ENCODE measurements around the gene DTNA.
A peak's percentile ranks its signal among the peaks of the same experiment; 100 is the strongest.
"Not testable (repeated sequence)": the region's sequence is repeated elsewhere in the genome, so short reads cannot be mapped to it uniquely, and the experiment has no call there.

Gene DTNA

GRCh38 chr18:34709750-34710441 is at the start of gene DTNA:
DTNA (plus strand) TSS chr18:34710298; CDS start chr18:34755977, 45,679 bp downstream.
- no peak for TF ChIP-seq CTCF (IDR thresholded peaks at IDR 0.05; ENCODE audit: low read depth, low read length)

DNA sequence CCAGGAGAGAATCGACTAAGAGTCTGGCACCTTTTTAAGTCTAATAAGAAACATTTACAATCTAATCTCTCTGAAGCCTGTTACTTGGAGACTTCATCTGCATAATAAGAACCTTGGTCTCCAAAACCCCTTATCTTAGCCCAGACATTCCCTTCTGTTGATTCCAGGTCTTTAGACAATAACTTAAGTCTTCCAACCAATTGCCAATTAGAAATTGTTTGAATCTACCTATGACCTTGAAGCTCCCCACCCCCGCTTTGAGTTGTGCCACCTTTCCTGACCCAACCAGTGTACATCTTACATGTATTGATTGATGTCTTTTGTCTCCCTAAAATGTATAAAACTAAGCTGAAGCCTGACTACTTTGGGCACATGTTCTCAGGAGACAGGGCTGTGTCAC is 49.5 kb upstream of the DTNA start:
- H3K4me3 ChIP-seq (replicated peaks in 1 of 2; ENCODE audit: low read depth in 2 of 2, low read length in 2 of 2): no peak overlapping the region
- no peak for TF ChIP-seq CTCF (IDR thresholded peaks at IDR 0.05; ENCODE audit: low read depth, low read length)
- DNase-seq (ENCODE audit: low read depth in 2 of 2): no peak

More at GRCh38 chr18:34709750-34710441, at the start of gene DTNA:
- peak within 1 kb of the TSS; percentile 42 to 48 for H3K4me3 ChIP-seq (replicated peaks in 1 of 2; ENCODE audit: low read depth in 2 of 2, low read length in 2 of 2)
- DNase-seq (ENCODE audit: low read depth in 2 of 2): peak; percentile 96 to 98

DNA sequence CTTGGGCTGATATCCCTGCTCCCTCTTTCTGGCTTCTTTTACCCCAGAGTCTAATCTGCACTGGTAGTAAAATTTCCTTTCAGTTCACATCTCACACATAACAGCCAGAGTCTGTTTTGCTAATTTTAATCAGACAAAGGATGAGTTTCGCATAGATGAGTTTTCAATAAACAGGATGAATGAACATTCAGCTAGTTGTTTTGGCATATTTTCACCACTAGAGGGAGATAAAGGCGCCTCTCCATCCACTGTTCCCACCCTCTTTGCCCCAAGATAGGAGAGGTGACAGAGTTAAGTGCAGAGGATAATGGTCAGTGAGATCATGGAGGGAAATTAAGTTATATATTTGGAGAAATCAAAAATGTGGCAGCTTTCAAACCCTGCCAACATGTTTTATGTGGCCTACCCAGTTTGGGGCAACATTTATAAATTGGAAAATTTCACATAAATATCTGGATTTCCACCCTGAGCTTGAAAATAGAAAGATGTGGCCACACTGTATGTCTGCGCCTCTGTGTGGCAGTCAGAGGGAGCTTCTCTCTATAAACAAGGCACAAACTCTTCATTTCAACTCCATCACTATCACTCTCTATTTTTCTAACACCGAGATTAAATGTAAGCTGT is 48.5 kb upstream of the DTNA start:
- peak; percentile 65 to 70 for DNase-seq (ENCODE audit: low read depth in 2 of 2)
- TF ChIP-seq CTCF (IDR thresholded peaks at IDR 0.05; ENCODE audit: low read depth, low read length): peak; percentile 85
- no peak overlapping the region for H3K4me3 ChIP-seq (replicated peaks in 1 of 2; ENCODE audit: low read depth in 2 of 2, low read length in 2 of 2)

- no peak for TF ChIP-seq CTCF (IDR thresholded peaks at IDR 0.05; ENCODE audit: low read depth, low read length)
- no peak for DNase-seq (ENCODE audit: low read depth in 2 of 2)
- no peak overlapping the region for H3K4me3 ChIP-seq (replicated peaks in 1 of 2; ENCODE audit: low read depth in 2 of 2, low read length in 2 of 2)
These were observed 33.1 kb upstream of the DTNA start for GRCh38 chr18:34676816-34677574.

DNA sequence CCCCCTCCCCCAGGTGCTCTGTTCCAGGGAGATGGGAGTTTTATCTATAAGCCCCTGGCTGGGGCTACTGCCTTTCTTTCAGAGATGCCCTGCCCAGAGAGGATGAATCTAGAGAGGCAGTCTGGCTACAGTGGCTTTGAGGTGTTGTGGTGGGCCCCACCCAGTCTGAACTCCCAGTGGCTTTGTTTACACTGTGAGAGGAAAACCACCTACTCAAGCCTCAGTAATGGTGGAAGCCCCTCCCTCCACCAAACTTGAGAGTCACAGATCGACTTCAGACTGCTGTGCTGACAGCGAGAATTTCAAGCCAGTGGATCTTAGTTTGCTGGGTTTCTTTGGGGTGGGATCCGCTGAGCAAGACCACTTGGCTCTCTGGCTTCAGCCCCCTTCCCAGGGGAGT is 20.3 kb upstream of the DTNA start:
- not testable (repeated sequence) for DNase-seq (ENCODE audit: low read depth in 2 of 2)

GRCh38 chr18:34691614-34692013 is 18.5 kb upstream of the DTNA start:
- DNase-seq (ENCODE audit: low read depth in 2 of 2): no peak
- H3K4me3 ChIP-seq (replicated peaks in 1 of 2; ENCODE audit: low read depth in 2 of 2, low read length in 2 of 2): no peak overlapping the region
- TF ChIP-seq CTCF (IDR thresholded peaks at IDR 0.05; ENCODE audit: low read depth, low read length): no peak

More for the DNA sequence above, 20.3 kb upstream of the DTNA start:
- not testable (repeated sequence) for H3K4me3 ChIP-seq (replicated peaks in 1 of 2; ENCODE audit: low read depth in 2 of 2, low read length in 2 of 2)

GRCh38 chr18:34694591-34695165 is 15.4 kb upstream of the DTNA start:
- DNase-seq (ENCODE audit: low read depth in 2 of 2): peak in 1 of 2 donors; percentile 61
- no peak for TF ChIP-seq CTCF (IDR thresholded peaks at IDR 0.05; ENCODE audit: low read depth, low read length)
- H3K4me3 ChIP-seq (replicated peaks in 1 of 2; ENCODE audit: low read depth in 2 of 2, low read length in 2 of 2): no peak overlapping the region
